ENCODE data around the gene HHATL.

The HHATL gene

GRCh38 chr3:42662037-42662812, 40.4 kb downstream of the HHATL start:
- DNase-seq = no peak

- no peak for DNase-seq
Observed at GRCh38 chr3:42661593-42662022, 41.0 kb downstream of the HHATL start.

DNA sequence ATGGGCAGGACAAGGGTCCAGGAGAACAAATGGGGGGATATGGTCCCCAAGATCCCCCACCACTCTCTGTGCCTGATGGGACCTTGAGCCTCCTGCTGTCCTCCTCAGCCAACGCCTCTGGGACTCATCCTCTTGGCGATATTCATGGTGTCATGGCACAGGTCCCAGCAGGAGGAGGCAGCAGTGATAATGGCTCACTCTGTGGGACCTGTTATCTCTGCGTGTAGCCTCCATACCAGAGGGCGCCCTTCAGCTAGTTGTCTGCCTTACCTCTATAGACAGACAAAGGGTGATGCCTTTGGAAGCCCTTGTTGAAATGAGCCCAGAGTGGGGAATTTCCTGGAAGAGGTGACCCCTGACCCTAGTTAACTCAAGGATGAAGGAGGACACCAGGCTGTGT, 41.7 kb downstream of the HHATL start:
- no peak for DNase-seq

DNA sequence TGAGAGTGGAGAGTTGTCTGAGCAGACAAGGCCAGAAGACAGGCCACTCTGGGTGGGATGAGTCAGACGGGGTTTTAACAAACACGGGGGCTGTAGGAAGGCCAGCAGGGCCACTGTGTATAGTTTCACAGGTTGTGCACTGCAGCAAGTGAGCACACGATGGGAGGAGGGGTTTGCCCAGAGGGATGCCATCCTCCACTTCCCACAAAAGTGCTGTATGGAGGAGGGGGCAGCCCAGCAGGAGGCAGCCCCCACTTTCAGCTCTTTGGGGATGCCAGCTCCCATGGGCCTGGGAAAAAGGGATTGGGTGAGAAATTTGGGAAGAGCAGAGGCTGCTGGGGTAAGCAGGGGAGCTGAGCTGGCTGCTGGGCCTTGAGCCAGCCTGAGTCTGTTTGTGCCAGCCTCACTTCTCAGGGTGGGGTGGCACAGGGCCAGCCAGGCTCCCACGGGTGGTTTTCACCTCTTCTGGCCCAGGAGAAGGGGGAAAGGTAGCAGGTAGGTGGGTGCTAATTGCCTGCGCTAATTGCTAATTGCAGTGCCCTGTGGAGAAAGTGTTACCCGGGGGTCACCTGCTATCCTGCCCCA, 42.4 kb downstream of the HHATL start:
- DNase-seq = no peak

GRCh38 chr3:42659451-42660130, 43.0 kb downstream of the HHATL start:
- no peak for DNase-seq

- DNase-seq = no peak
Observed at GRCh38 chr3:42658771-42659390, 43.7 kb downstream of the HHATL start.

DNA sequence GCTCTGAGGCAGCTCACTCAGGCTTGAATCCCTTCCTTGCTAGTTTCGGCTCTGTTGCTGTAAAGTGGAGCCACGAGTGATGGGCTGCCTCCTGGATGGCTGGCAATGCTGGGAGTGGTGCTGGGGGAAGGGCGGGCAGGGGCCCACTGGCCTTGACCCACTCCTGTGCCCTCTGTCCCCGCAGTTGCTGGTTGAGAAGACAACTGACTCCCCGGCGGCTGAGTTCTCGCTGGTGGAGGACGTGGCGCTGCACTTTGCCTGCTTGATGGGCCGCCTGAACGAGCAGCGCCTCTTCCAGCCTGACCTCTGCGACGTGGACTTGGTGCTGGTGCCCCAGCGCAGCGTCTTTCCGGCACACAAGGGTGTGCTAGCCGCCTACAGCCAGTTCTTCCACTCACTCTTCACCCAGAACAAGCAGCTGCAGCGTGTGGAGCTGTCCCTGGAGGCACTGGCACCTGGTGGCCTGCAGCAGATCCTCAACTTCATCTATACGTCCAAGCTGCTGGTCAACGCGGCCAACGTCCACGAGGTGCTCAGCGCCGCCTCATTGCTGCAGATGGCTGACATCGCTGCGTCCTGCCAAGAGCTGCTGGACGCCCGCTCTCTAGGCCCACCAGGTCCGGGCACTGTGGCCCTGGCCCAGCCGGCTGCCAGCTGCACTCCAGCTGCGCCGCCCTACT, 44.4 kb downstream of the HHATL start:
- no peak for DNase-seq

DNA sequence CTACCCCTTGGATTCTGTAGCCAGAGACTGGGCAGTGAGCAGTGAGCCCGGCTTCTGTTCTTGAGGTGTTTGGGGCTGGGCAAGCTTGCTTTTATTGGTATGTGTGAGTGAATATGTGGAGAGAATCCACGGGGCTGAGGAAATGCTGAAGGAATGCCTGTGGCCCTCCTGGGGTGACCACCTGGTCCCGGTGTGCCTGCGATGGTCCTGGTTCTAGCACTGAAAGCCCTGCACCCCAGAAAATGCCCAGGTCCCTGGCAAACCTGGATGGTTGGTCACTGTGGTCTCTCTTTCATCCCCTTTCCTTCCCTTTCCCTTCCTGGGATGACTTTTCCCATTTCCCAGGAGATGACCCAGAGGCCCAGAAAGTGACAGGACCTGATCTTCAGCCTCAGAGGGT, 44.9 kb downstream of the HHATL start:
- no peak for DNase-seq

DNA sequence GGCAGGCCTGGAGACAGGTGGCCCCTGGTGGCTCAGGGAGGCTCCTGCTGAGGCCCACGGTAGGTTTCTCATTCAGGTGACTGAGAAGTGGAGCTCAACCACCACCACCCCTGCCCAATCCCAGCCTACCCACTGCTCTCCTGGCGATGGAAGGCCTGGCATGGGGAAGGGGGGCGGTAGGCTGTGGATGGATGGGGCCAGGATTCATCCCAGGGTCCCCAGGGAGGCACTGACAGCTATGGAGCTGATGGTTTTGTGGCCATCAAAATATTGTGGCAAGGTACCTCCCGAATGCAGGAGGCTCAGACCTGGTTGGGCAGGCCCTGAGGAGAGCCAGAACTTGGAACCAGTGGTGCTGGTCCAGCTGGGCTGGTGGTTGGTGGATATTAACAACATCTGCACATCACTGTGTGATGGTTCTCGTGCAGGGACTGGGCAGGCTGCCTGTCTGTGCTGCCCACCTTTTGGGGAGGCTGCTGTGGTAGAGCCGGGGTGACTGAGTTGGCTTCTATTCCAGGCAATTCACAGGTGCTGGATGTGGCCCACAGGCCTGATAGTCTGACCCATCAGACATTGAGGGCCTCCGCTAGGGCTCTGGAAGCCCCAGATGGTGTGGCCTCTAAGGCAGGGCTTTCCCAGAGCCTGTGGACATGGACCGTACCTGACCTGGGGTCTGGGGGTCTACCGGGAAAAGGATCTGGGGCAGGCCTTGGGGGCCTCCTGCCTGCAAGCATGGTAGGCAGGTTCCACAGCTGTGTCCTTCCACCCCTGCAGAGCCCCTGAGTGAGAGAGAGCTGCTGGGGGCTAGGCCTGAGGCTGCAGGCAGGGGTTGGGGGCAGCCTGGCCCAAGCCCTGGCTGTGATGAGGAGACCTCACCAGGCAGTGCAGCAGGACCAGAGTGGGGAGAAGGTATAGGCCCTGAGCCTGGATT, 45.7 kb downstream of the HHATL start:
- no peak for DNase-seq

- no peak for DNase-seq
Observed at GRCh38 chr3:42655980-42656679, 46.5 kb downstream of the HHATL start.

DNA sequence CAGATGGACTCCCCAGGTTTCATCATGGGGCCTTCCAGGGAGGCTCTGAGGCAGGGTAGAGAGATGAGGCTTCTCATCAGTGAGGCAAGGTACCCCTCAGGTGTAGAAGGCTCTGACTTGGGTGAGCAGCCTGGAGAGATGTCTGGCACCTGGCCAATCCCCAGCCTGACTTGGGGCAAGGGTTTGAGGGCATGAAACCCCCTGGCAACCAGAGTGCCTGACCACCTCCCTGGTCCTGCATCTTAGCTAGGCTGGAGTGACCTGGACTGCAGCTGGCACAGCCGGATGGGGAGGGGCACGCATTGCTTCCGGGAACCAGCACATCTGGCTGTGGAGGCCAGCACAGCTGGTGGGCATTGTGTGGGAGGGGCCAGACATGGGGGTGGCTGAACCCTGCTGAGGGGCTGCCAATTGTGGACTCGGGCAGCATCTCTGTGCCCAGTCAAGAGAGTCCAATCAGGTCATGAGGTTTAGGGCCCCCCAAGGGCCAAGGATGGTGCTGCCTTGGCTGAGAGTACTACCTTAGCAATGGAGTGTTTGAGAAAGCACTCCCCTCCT, 47.2 kb downstream of the HHATL start:
- no peak for DNase-seq

GRCh38 chr3:42654331-42655201, 48.0 kb downstream of the HHATL start:
- no peak for DNase-seq

- DNase-seq = no peak
Observed at GRCh38 chr3:42653560-42654330, 48.9 kb downstream of the HHATL start, which contains the start of gene ZBTB47. ZBTB47 (plus strand) TSS chr3:42653697; CDS start chr3:42658356, 4,659 bp downstream.

DNA sequence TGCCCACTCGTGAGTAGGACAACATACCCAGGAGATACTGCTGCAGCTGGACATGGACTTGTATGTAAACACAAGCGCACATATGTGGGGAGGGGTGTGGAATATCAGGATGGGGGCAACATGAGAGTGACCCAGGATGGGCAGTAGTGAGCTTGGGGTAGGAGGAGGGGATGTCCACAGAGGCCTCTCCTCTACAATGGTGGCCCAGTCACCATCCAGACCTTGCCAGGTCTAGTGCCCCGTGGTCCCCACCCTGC, 49.4 kb downstream of the HHATL start:
- no peak for DNase-seq

DNA sequence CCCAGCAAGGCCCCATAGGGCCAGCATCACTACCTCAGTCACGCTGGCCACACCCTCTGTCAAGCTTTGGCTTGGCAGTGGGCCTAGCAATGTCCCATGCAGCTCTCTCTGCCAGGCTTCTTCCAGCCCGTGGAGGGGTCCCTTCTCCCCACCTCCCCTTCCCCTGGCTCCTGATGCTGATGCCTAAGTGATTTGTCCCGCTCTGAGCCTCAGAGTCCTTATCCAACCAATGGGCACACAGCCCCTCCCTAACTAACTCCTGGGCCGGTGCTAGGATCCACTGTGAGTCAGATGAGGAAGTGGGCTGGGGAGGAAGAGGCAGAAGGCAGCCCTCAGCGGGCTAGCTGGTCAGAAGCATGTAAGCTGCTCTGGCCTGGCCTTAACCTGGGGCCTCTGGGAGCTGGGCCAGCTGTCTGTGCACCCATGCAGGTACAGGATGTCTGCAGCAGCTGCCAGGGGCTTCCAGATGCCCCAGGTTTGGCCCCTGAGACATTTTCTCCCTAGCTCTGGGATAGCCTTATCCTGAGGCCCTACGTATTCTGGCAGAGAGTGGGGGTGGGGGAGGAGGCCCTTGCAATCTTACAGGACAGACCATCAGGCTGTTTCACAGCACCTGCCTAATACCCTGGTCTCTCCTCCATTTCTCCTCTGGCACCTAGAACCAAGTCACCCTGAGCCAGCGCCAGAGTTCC, 49.8 kb downstream of the HHATL start:
- no peak for DNase-seq

DNA sequence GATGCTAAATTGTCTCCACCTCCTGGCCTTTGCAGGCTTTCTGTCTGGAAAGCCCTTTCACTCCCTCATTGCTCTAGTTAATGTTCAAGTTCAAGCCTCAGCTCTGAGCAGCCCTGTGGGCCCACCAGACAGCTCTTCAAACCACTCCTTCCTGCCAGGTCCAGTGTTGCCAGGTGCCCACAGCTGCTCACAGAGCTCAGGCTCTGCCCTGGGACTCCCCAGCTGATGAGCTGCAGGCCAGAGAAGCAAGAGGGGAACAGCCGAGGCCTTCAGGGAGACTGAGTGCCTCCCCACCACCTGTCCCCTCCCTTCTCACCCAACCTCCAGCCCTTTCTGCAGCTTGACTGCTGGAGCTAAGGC, 50.4 kb downstream of the HHATL start:
- DNase-seq = no peak

DNA sequence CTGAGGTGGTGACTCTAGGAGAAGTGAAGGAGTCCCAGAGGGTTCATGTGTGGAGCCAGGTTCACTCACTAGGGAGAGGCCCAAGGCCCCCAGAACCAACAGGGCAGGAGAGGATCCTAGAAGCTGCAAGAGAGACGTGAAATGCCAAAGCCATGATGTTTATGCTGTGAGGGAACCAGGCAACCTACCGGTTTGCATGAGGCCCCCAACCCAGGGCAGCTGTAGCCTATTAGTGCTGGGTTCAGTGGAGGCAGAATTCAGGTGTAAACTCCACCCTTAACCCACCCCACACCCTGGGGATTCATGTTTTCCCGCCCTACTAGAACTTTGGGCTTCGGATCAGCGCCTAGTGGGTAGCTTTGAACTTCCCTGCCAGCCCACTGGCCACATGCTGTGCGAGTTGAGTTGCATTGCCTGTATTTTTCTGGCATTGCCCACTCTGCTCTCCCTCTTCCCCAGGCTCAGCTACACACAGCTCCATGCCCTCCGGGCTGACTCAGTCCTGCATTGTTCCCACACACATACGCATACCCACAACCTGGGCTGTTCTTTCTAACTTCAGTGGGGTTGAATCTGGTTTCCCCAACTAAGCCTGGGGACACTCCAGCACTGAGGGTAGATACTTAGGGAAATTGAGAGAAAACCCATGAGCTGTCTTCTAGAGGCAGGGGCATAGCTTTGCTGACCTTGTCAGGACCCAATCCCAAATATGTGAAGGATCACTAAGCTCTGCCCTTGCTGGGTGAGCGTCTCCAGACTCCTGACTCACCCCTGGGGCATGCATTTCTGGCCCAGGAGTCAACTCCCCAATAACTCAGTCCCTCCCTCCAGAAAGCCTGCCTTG, 51.1 kb downstream of the HHATL start:
- no peak for DNase-seq

GRCh38 chr3:42649783-42650182, 52.8 kb downstream of the HHATL start:
- no peak for DNase-seq
